AG09309 (cell line): ENCODE results near the gene RSPRY1.

Experiments used
- DNase-seq: peaks from one replicate; pipeline ENCODE4 v3.0.0-alpha.2; 2010; ENCODE audit warnings: low read depth
- H3K4me3 ChIP-seq: 2 replicates; pipeline ENCODE4 v1.5.1; 2011; ENCODE audit warnings: mild to moderate bottlenecking, low read depth, low read length, moderate library complexity; ENCODE audit not compliant: control insufficient read depth
- CTCF ChIP-seq: IDR thresholded peaks from 2 replicates; pipeline ENCODE4 v1.5.1; 2011; ENCODE audit warnings: mild to moderate bottlenecking, low read depth, low read length, inconsistent platforms; ENCODE audit not compliant: insufficient read depth, control insufficient read depth; ENCODE audit errors: missing control alignments

RSPRY1 gene

GRCh38 chr16:57147381-57148221 is 38.5 kb upstream of the RSPRY1 start:
- H3K4me3 ChIP-seq: no peak overlapping the region
- DNase-seq: peak; percentile 51
- no peak for TF ChIP-seq CTCF

GRCh38 chr16:57148481-57148880 is 37.6 kb upstream of the RSPRY1 start:
- no peak overlapping the region for H3K4me3 ChIP-seq
- no peak for TF ChIP-seq CTCF
- DNase-seq: no peak

- TF ChIP-seq CTCF: no peak
- H3K4me3 ChIP-seq: no peak overlapping the region
- DNase-seq: no peak
These were observed 36.7 kb upstream of the RSPRY1 start for GRCh38 chr16:57149391-57149790.

- no peak for DNase-seq
- no peak overlapping the region for H3K4me3 ChIP-seq
- no peak for TF ChIP-seq CTCF
These were observed 35.3 kb upstream of the RSPRY1 start for GRCh38 chr16:57150682-57151330.

GRCh38 chr16:57151369-57151768 is 34.8 kb upstream of the RSPRY1 start:
- no peak for TF ChIP-seq CTCF
- no peak overlapping the region for H3K4me3 ChIP-seq
- DNase-seq: no peak

GRCh38 chr16:57152096-57153093 is 33.7 kb upstream of the RSPRY1 start:
- DNase-seq: no peak
- TF ChIP-seq CTCF: no peak
- no peak overlapping the region for H3K4me3 ChIP-seq
